ENCODE results near the gene LY6G5B.

LY6G5B gene

GRCh38 chr6:31622684-31623091, 47.1 kb upstream of the LY6G5B start:
- no peak overlapping the region for H3K4me2 ChIP-seq (ENCODE audit: low read length)
- H3K9ac ChIP-seq (ENCODE audit: low read length), result no peak overlapping the region
- TF ChIP-seq CTCF (IDR thresholded peaks at IDR 0.05; ENCODE audit: low read depth, low read length), result no peak
- no peak for TF ChIP-seq EZH2phosphoT487 (IDR thresholded peaks at IDR 0.05; ENCODE audit: low read depth)
- H3K9me3 ChIP-seq (ENCODE audit: insufficient read depth, low read length), result no peaks in the 10 kb centered on the region
- peaks cover 46% of the 10 kb centered on the region for H3K79me2 ChIP-seq (ENCODE audit: low read length)
- no peaks in the 10 kb centered on the region for H3K27me3 ChIP-seq (ENCODE audit: low read depth, low read length)
- H4K20me1 ChIP-seq (ENCODE audit: insufficient read depth, low read length), result peaks cover 18% of the 10 kb centered on the region
- no peak overlapping the region for H2AFZ ChIP-seq (ENCODE audit: low read depth, low read length)
- no peak overlapping the region for H3K27ac ChIP-seq (ENCODE audit: low read length)
- H3K4me1 ChIP-seq (ENCODE audit: low read length), result peaks cover 14% of the 10 kb centered on the region
- peaks cover 54% of the 10 kb centered on the region for H3K36me3 ChIP-seq (replicated peaks; ENCODE audit: low read depth, low read length)
- H3K4me3 ChIP-seq (ENCODE audit: low read length), result no peak overlapping the region

- Histone ChIP-seq H3K9me3 (ENCODE audit: insufficient read depth, low read length) (no peaks in the 10 kb centered on the region), H3K4me2 (ENCODE audit: low read length) (no peak overlapping the region), H3K4me3 (ENCODE audit: low read length) (no peak overlapping the region), H3K4me1 (ENCODE audit: low read length) (peaks cover 14% of the 10 kb centered on the region), H3K27ac (ENCODE audit: low read length) (no peak overlapping the region), H4K20me1 (ENCODE audit: insufficient read depth, low read length) (peaks cover 18% of the 10 kb centered on the region), H3K27me3 (ENCODE audit: low read depth, low read length) (no peaks in the 10 kb centered on the region), H2AFZ (ENCODE audit: low read depth, low read length) (no peak overlapping the region), H3K9ac (ENCODE audit: low read length) (no peak overlapping the region), H3K79me2 (ENCODE audit: low read length) (peaks cover 46% of the 10 kb centered on the region), H3K36me3 (replicated peaks; ENCODE audit: low read depth, low read length) (peaks cover 60% of the 10 kb centered on the region)
- no peak for TF ChIP-seq CTCF (IDR thresholded peaks at IDR 0.05; ENCODE audit: low read depth, low read length)
- no peak for TF ChIP-seq EZH2phosphoT487 (IDR thresholded peaks at IDR 0.05; ENCODE audit: low read depth)
Observed at GRCh38 chr6:31624070-31624469, 45.7 kb upstream of the LY6G5B start.

- Histone ChIP-seq H3K4me3 (ENCODE audit: low read length) (no peak overlapping the region), H4K20me1 (ENCODE audit: insufficient read depth, low read length) (peaks cover 13% of the 10 kb centered on the region), H3K9ac (ENCODE audit: low read length) (no peak overlapping the region), H3K36me3 (replicated peaks; ENCODE audit: low read depth, low read length) (peaks cover 62% of the 10 kb centered on the region), H3K27ac (ENCODE audit: low read length) (no peak overlapping the region), H3K27me3 (ENCODE audit: low read depth, low read length) (no peaks in the 10 kb centered on the region), H3K4me1 (ENCODE audit: low read length) (peaks cover 6% of the 10 kb centered on the region), H3K4me2 (ENCODE audit: low read length) (no peak overlapping the region), H3K79me2 (ENCODE audit: low read length) (peaks cover 32% of the 10 kb centered on the region), H3K9me3 (ENCODE audit: insufficient read depth, low read length) (no peaks in the 10 kb centered on the region), H2AFZ (ENCODE audit: low read depth, low read length) (no peak overlapping the region)
- TF ChIP-seq CTCF (IDR thresholded peaks at IDR 0.05; ENCODE audit: low read depth, low read length) (no peak), EZH2phosphoT487 (IDR thresholded peaks at IDR 0.05; ENCODE audit: low read depth) (no peak)
Observed at GRCh38 chr6:31626952-31627351, 42.8 kb upstream of the LY6G5B start.

- no peak overlapping the region for H3K9ac ChIP-seq (ENCODE audit: low read length)
- no peak overlapping the region for H2AFZ ChIP-seq (ENCODE audit: low read depth, low read length)
- no peak for TF ChIP-seq EZH2phosphoT487 (IDR thresholded peaks at IDR 0.05; ENCODE audit: low read depth)
- no peak for TF ChIP-seq CTCF (IDR thresholded peaks at IDR 0.05; ENCODE audit: low read depth, low read length)
- H3K4me1 ChIP-seq (ENCODE audit: low read length), result no peaks in the 10 kb centered on the region
- H3K4me3 ChIP-seq (ENCODE audit: low read length), result no peak overlapping the region
- H3K4me2 ChIP-seq (ENCODE audit: low read length), result no peak overlapping the region
- peaks cover 59% of the 10 kb centered on the region for H3K36me3 ChIP-seq (replicated peaks; ENCODE audit: low read depth, low read length)
- peaks cover 24% of the 10 kb centered on the region for H3K79me2 ChIP-seq (ENCODE audit: low read length)
- peaks cover 5% of the 10 kb centered on the region; the same call in 1 of the 2 replicates for H4K20me1 ChIP-seq (ENCODE audit: insufficient read depth, low read length)
- H3K27me3 ChIP-seq (ENCODE audit: low read depth, low read length), result no peaks in the 10 kb centered on the region
- no peaks in the 10 kb centered on the region for H3K9me3 ChIP-seq (ENCODE audit: insufficient read depth, low read length)
- no peak overlapping the region for H3K27ac ChIP-seq (ENCODE audit: low read length)
Observed at GRCh38 chr6:31627690-31628287, 42.0 kb upstream of the LY6G5B start.

All from OCI-LY3 (cell line).